Hematopoietic multipotent progenitor cell treated with erythropoietin and hydrocortisone succinate and interleukin-3 and kit ligand, for 8 days (in vitro differentiated cells): ENCODE measurements around the gene ACSBG1.

ENCODE experiments used
- DNase-seq: peaks from one replicate; pipeline ENCODE4 v3.0.0-alpha.2; 2015

Gene ACSBG1

GRCh38 chr15:78216276-78217104 lies 17.9 kb downstream of the ACSBG1 start:
- peak; percentile 54 for DNase-seq

GRCh38 chr15:78213956-78214355 lies 20.4 kb downstream of the ACSBG1 start:
- DNase-seq: no peak

- no peak for DNase-seq
Observed at GRCh38 chr15:78213425-78213750, 21.0 kb downstream of the ACSBG1 start.

- peak; percentile 52 for DNase-seq
Observed at GRCh38 chr15:78212546-78213424, 21.6 kb downstream of the ACSBG1 start.

- DNase-seq: no peak
Observed at GRCh38 chr15:78212008-78212407, 22.4 kb downstream of the ACSBG1 start.

GRCh38 chr15:78211189-78211921 lies 23.0 kb downstream of the ACSBG1 start:
- DNase-seq: no peak

GRCh38 chr15:78210349-78210717 lies 24.0 kb downstream of the ACSBG1 start:
- no peak for DNase-seq

- DNase-seq: no peak
Observed at GRCh38 chr15:78209646-78210348, 24.6 kb downstream of the ACSBG1 start.

- no peak for DNase-seq
Observed at GRCh38 chr15:78208887-78209645, 25.3 kb downstream of the ACSBG1 start.

GRCh38 chr15:78208341-78208844 lies 26.0 kb downstream of the ACSBG1 start:
- DNase-seq: no peak

GRCh38 chr15:78207641-78208340 lies 26.6 kb downstream of the ACSBG1 start:
- DNase-seq: no peak

GRCh38 chr15:78207110-78207458 lies 27.3 kb downstream of the ACSBG1 start:
- DNase-seq: no peak

- no peak for DNase-seq
Observed at GRCh38 chr15:78206326-78207109, 27.8 kb downstream of the ACSBG1 start.

- DNase-seq: no peak
Observed at GRCh38 chr15:78205856-78206255, 28.5 kb downstream of the ACSBG1 start.

- no peak for DNase-seq
Observed at GRCh38 chr15:78205337-78205736, 29.0 kb downstream of the ACSBG1 start.

GRCh38 chr15:78204351-78205309 lies 29.7 kb downstream of the ACSBG1 start:
- no peak for DNase-seq

- peak; percentile 53 for DNase-seq
Observed at GRCh38 chr15:78203346-78204225, 30.8 kb downstream of the ACSBG1 start.
